MM.1S (cell line): ENCODE results near the gene SUSD4.

ENCODE experiments used
- CTCF ChIP-seq: fragments of 300-600 bp; sonication (generic); IDR thresholded peaks from 2 replicates; pipeline ENCODE4 v1.5.1; 2016; ENCODE audit warnings: antibody characterized with exemption, low read length, mixed read lengths
- EZH2 ChIP-seq: fragments of 300-600 bp; sonication (generic); optimal IDR thresholded peaks from 2 replicates; pipeline ENCODE3; 2017; ENCODE audit warnings: low read depth, mild to moderate bottlenecking, antibody characterized with exemption, low read length, mixed read lengths
- EZH2phosphoT487 ChIP-seq: fragments of 300-600 bp; sonication (generic); IDR thresholded peaks from 2 replicates; pipeline ENCODE4 v1.6.1; 2018; ENCODE audit warnings: antibody characterized with exemption, low read length

- TF ChIP-seq CTCF = no peak
- no peak for TF ChIP-seq EZH2phosphoT487
- no peak for TF ChIP-seq EZH2
These were observed 113.4 kb downstream of the SUSD4 start for GRCh38 chr1:223250632-223251015.
